DND-41 (cell line): Measurements from ENCODE around the gene HOXA4.

ENCODE experiments used
- ATAC-seq: fragments of 200-7000 bp; cut with Tn5 transposase; 3 replicates; pipeline ENCODE4 v1.9.1; 2021; ENCODE audit warnings: low read depth; ENCODE audit not compliant: insufficient read depth
- DNase-seq: peaks from one replicate; pipeline ENCODE4 v3.0.0-alpha.2; 2020
- H2AFZ ChIP-seq: 2 replicates; pipeline ENCODE4 v1.6.0; 2012; ENCODE audit warnings: low read depth, low read length
- H3K27ac ChIP-seq: 2 replicates; pipeline ENCODE4 v1.5.1; 2012; ENCODE audit warnings: low read length, inconsistent platforms
- H3K27me3 ChIP-seq: fragments of 200-600 bp; sonication (generic); 2 replicates; pipeline ENCODE4 v1.6.0; 2012; ENCODE audit warnings: low read length, mild to moderate bottlenecking, inconsistent platforms; ENCODE audit not compliant: insufficient read depth, poor library complexity
- H3K36me3 ChIP-seq: 2 replicates; pipeline ENCODE4 v1.5.1; 2012; ENCODE audit warnings: low read length, inconsistent platforms; ENCODE audit not compliant: insufficient read depth
- H3K4me1 ChIP-seq: 2 replicates; pipeline ENCODE4 v1.5.1; 2012; ENCODE audit warnings: mild to moderate bottlenecking, low read length; ENCODE audit not compliant: insufficient read depth
- H3K4me2 ChIP-seq: 2 replicates; pipeline ENCODE4 v1.6.0; 2012; ENCODE audit warnings: mild to moderate bottlenecking, moderate library complexity, low read length, inconsistent platforms; ENCODE audit not compliant: insufficient read depth
- H3K4me3 ChIP-seq, 2 experiments: fragments of 200-600 bp in 1 of 2; shearing (Covaris generic) in 1 of 2; 2 replicates each; pipeline ENCODE4 v1.5.1; 2012 to 2016; ENCODE audit warnings: inconsistent platforms in 2 of 2, low read length in 2 of 2, mild to moderate bottlenecking in 2 of 2, low read depth in 1 of 2, moderate library complexity in 1 of 2
- H3K79me2 ChIP-seq: 2 replicates; pipeline ENCODE4 v1.6.0; 2012; ENCODE audit warnings: low read length, inconsistent platforms; ENCODE audit not compliant: insufficient read depth
- H3K9ac ChIP-seq: 2 replicates; pipeline ENCODE4 v1.6.0; 2012; ENCODE audit warnings: low read depth, mild to moderate bottlenecking, inconsistent platforms, low read length, moderate library complexity
- H3K9me3 ChIP-seq: 2 replicates; pipeline ENCODE4 v1.5.1; 2012; ENCODE audit warnings: low read length, moderate library complexity, mild to moderate bottlenecking, inconsistent platforms; ENCODE audit not compliant: insufficient read depth, severe bottlenecking
- H4K20me1 ChIP-seq: 2 replicates; pipeline ENCODE4 v1.6.0; 2012; ENCODE audit warnings: low read length; ENCODE audit not compliant: insufficient read depth
- EZH2 ChIP-seq: IDR thresholded peaks from 3 replicates; pipeline ENCODE4 v1.6.1; 2012; ENCODE audit warnings: borderline replicate concordance, low read depth, mild to moderate bottlenecking, moderate library complexity, low read length, inconsistent platforms; ENCODE audit not compliant: severe bottlenecking
- TF ChIP-seq, protein P1 (sequence below): IDR thresholded peaks from 2 replicates; pipeline ENCODE4 v1.5.1; 2012; ENCODE audit warnings: borderline replicate concordance, low read length, moderate library complexity, mild to moderate bottlenecking; ENCODE audit not compliant: poor library complexity, severe bottlenecking; ENCODE audit errors: extremely low read depth

The HOXA4 gene

DNA sequence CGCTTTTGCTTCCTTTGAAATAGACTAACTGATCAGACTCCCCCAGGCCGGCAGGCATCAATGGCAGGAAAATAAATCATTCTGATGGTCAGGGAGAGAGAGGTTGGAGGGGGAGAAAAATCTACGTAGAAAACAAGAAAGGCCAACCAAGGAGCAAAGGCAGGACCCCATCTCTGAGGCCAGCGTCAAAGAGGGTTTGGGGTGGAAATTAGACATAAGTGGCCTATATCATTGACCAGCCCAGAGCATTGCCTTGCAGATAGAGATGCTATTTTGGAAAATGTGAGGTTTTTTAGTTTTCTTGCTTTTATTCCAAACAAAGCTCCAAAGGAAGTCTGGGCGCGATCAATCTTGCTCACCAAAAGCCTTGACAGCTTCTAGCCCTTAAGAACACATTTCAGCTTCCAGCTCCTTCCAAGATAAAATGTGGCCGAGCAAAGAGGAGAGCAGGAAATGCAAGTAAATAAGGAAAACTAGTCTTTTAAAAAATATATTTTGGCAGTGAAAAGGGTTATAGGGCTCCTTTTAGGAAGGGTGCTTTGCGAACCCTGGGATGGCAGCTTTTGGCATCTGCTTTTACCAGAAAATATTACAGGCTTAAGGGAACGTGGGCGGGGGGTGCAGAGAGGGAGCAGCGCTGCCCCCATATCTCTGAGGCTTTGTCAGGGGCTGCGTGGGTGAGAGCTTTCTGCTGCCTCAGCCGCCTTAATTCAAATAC is 26.1 kb downstream of the HOXA4 start:
- no peak overlapping the region for H3K4me2 ChIP-seq
- no peak overlapping the region for H2AFZ ChIP-seq
- TF ChIP-seq, protein P1, sequence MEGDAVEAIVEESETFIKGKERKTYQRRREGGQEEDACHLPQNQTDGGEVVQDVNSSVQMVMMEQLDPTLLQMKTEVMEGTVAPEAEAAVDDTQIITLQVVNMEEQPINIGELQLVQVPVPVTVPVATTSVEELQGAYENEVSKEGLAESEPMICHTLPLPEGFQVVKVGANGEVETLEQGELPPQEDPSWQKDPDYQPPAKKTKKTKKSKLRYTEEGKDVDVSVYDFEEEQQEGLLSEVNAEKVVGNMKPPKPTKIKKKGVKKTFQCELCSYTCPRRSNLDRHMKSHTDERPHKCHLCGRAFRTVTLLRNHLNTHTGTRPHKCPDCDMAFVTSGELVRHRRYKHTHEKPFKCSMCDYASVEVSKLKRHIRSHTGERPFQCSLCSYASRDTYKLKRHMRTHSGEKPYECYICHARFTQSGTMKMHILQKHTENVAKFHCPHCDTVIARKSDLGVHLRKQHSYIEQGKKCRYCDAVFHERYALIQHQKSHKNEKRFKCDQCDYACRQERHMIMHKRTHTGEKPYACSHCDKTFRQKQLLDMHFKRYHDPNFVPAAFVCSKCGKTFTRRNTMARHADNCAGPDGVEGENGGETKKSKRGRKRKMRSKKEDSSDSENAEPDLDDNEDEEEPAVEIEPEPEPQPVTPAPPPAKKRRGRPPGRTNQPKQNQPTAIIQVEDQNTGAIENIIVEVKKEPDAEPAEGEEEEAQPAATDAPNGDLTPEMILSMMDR, result no peak
- TF ChIP-seq EZH2, result no peak
- no peak overlapping the region for H3K4me3 ChIP-seq
- ATAC-seq, result no peak
- H3K79me2 ChIP-seq, result no peaks in the 10 kb centered on the region
- no peak for DNase-seq
- H3K9ac ChIP-seq, result no peak overlapping the region
- H4K20me1 ChIP-seq, result no peaks in the 10 kb centered on the region
- H3K9me3 ChIP-seq, result no peaks in the 10 kb centered on the region
- H3K4me1 ChIP-seq, result no peaks in the 10 kb centered on the region
- no peak overlapping the region for H3K27ac ChIP-seq
- no peaks in the 10 kb centered on the region for H3K36me3 ChIP-seq
- no peaks in the 10 kb centered on the region for H3K27me3 ChIP-seq

DNA sequence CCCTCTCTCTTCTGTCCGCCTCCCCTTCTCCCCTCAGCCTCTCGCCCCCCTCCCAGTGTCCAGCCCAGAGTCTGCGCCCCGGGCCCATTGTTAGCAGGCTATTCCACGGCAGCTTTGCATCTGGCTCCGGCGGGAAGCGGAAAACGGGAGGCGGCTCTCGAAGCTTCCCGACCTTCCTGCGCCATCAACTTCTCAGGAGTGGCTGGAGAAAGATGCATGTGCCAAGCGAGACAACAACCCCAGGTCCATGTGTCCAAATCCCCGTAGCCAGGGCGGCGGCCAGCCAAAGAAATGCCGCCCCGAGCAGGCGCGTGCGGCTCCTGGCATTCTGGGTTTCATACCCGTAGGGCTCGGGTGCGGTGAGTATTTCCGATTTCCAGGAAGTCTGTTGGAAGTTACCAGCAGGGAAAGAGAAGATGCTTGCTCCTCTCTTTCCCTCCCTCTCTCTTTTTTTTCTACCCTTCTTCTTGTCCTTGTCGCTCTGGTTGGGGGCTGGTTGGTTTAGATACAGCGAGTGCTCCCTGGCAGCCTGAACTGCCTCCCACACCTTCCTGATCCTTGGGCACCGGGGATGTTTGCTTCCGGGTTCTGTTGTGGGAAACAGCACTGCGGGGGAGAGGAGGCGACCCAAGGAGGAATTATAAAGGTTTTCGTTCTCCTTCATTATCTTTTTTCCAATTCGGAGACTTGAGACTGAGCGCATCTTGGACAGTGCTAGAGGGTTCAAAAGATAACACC is 26.9 kb downstream of the HOXA4 start:
- H3K36me3 ChIP-seq, result no peaks in the 10 kb centered on the region
- no peak overlapping the region for H3K4me3 ChIP-seq
- no peaks in the 10 kb centered on the region for H3K79me2 ChIP-seq
- TF ChIP-seq, protein P1, result no peak
- TF ChIP-seq EZH2, result no peak
- H3K9me3 ChIP-seq, result no peaks in the 10 kb centered on the region
- H3K9ac ChIP-seq, result no peak overlapping the region
- no peaks in the 10 kb centered on the region for H3K4me1 ChIP-seq
- no peak overlapping the region for H2AFZ ChIP-seq
- no peak for ATAC-seq
- no peaks in the 10 kb centered on the region for H3K27me3 ChIP-seq
- H4K20me1 ChIP-seq, result no peaks in the 10 kb centered on the region
- H3K27ac ChIP-seq, result no peak overlapping the region
- H3K4me2 ChIP-seq, result no peak overlapping the region
- no peak for DNase-seq

DNA sequence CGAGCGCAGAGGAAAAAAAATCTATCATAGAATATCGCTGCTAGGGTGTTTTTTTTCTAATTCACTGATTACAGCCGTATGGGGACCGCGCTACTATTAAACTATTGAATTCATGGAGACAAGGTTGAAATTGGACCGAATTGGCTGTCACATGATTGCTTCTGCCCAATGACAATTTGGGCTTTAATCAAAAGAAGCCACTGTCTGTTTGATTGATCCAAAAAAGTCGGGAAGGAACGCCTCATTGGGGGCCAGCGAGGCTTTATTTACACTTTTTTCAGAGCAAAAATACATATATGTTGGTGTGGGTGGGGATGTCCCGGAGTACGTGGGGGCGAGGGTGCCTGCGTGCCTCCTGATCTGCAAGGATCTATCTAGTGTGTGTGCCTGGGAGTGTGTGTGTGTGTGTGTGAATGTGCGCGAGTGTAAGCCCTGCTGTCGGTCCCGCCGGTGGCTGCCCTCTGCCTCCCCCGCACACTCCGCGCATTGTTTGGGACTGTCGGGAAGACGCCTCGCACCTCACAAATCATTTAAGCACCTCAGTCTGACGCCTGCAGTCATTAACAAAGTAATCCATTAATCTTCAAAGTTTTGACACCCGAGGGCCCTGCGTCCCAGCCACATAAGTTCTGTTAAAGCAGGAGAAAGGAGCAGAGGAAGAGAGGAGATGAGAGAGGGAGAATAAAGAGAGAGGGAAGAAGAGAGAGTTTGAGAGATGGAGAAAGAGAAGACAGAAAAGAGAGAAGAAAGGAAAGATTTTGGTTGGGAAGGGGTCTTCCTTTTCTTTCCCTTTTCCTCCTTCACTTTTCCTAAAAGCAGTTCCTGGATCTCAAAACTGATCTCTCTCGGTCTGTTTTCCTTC is 27.7 kb downstream of the HOXA4 start, which contains the start of gene HOXA2:
Gene HOXA2 (minus strand): TSS at position 103 of the 862 bp plus-strand sequence. CDS start 183 bp downstream, outside the sequence.
- no peaks in the 10 kb centered on the region for H3K36me3 ChIP-seq
- no peaks in the 10 kb centered on the region for H3K79me2 ChIP-seq
- H2AFZ ChIP-seq, result no peak within 1 kb of the TSS
- ATAC-seq (no peak), DNase-seq (no peak)
- TF ChIP-seq, protein P1, result no peak
- no peak for TF ChIP-seq EZH2
- H3K9me3 ChIP-seq, result no peaks in the 10 kb centered on the region
- no peak within 1 kb of the TSS for H3K27ac ChIP-seq
- no peaks in the 10 kb centered on the region for H4K20me1 ChIP-seq
- H3K4me2 ChIP-seq, result no peak within 1 kb of the TSS
- H3K27me3 ChIP-seq, result no peaks in the 10 kb centered on the region
- no peaks in the 10 kb centered on the region for H3K4me1 ChIP-seq
- no peak within 1 kb of the TSS for H3K9ac ChIP-seq
- H3K4me3 ChIP-seq, result no peak within 1 kb of the TSS
